PC-9 (cell line): ENCODE results near the gene TBC1D16.

ENCODE experiments used
- EZH2 ChIP-seq: fragments of 200-600 bp; sonication (generic); IDR thresholded peaks from 2 replicates; pipeline ENCODE4 v1.8.0; 2017; ENCODE audit warnings: antibody characterized with exemption, low read depth
- TF ChIP-seq, protein P1 (sequence below): fragments of 200-600 bp; sonication (generic); conservative IDR thresholded peaks from 2 replicates; pipeline ENCODE4 v1.6.1; 2017; ENCODE audit warnings: mixed run types, antibody characterized with exemption, mild to moderate bottlenecking, moderate library complexity

DNA sequence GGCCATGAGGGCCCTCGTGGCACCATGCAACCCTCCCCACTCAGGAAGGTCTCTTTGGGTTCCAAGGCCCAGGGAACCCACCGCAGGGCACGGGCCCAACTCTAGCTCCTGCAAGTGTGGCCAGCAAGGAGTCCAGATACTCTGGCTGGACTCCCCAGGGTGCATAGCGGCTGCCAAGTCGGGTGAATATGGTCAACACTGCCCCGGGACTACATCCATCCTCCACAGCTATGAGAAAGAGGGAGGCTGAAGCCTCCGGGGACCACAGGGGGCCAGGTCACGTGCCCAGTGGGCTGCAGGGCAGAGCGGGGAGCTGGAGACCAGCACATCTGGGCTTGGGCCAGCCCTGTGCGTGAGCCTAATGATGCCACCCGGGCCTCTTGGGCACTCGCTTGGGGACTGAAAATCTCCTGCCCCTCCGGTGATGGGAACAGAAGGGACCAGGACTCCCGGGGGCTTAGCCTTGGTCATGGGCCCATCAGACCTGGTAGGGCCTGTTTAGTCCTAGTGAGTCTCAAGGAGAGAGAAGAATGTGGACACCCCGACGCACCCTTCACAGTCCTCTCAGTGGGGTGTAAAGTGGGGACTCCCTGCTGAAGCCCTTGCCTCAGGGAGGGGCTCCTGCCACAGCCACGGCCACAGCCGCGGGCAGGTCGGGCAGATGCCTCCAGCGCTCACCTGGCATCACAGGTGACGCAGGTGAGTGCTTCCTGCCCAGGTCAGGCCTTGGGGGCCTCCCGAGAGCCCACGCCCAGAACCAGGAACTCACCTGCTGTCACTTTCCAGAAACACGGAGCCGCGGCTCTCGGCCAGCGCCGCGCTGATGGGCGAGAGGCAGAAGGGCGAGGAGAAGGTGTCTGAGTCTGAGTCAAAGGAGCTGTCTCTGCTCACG, 26.0 kb downstream of the TBC1D16 start:
- TF ChIP-seq, protein P1, sequence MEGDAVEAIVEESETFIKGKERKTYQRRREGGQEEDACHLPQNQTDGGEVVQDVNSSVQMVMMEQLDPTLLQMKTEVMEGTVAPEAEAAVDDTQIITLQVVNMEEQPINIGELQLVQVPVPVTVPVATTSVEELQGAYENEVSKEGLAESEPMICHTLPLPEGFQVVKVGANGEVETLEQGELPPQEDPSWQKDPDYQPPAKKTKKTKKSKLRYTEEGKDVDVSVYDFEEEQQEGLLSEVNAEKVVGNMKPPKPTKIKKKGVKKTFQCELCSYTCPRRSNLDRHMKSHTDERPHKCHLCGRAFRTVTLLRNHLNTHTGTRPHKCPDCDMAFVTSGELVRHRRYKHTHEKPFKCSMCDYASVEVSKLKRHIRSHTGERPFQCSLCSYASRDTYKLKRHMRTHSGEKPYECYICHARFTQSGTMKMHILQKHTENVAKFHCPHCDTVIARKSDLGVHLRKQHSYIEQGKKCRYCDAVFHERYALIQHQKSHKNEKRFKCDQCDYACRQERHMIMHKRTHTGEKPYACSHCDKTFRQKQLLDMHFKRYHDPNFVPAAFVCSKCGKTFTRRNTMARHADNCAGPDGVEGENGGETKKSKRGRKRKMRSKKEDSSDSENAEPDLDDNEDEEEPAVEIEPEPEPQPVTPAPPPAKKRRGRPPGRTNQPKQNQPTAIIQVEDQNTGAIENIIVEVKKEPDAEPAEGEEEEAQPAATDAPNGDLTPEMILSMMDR, result no peak
- TF ChIP-seq EZH2, result no peak
